GM21825 (cell line): ENCODE measurements around the gene NAT9.

ENCODE experiments used
- ATAC-seq: cut with Tn5 transposase; IDR thresholded peaks from one replicate; pipeline ENCODE4 v1.9.1; 2021; ENCODE audit warnings: mild to moderate bottlenecking, moderate library complexity; ENCODE audit not compliant: unreplicated experiment

The NAT9 gene

DNA sequence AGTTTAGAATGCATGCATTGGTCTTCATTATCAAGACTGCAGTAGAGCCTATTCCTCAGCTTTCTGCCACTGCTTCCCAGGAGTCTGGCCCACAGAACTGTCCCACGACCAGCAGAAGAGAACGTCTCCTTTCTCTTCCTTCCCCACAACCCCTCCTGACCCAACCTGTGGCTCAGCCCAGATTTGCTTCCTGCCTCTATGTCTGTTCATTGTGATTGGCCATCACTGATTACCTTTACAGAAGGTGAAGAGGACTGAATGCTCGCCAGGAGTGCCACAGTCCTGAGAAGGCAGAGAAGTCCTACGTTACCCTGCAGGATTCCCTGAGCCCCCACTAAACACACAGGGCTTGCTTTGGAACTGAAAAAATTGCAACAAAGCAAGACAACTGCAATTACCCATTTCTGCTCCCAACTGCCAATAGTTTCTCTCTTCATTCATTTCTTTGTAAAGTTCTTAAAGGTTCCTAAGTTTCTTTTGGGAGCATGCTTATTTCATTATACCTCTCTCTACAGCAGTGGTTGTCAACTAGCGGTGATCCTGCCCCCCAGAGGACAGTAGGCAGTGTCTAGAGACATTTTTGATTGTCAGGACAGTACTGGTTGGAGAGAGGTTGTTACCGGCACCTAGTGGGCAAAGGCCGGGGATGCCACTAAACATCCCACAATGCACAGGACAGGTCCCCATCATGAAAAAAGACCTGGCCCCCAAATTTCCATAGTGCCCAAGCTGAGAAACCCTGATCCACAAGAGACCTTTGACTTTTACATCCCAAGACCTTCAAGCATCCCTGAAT, 4.5 kb upstream of the NAT9 start:
- no peak for ATAC-seq

DNA sequence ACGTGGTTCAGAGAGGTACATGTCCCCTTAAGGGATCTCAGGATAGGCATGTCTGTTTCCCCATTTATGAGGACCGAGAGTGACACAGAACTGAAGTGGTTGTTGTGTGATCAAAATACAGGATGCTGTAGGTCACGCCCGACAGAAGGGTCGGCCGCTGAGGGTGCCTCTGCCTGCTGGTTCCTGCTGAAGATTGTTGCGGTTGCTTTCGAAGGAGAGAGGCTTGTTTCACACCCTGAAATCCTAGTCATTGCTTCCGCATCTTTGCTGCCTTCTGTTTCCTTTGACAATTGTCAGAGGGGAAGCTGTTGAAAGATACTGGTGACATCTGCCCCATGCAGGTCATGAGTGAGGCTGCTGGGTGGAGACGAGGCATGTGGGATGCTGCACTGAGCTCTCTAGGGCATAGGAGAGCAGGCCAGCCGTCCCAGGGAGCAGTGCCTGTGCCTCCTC, 3.8 kb upstream of the NAT9 start:
- ATAC-seq = peak; percentile 45

DNA sequence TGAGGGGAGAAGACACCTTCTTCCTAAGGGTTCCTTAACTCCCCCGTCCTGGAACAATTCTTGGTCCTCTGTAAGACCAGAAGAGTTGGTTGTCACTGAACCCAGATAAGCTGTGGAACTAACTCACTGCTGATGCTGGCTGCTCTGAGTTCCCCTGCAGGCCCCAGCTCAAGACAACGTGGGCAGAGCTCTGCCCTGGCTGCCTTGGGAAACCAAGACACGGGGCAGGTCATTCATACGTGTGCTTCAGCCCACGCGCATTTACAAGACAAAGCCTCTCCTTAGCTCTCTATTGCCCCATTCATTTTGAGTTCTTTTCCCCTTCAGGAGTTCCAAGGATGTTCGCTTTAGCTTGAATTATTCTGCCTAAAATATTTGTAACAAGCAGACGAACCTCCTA, 3.4 kb upstream of the NAT9 start:
- no peak for ATAC-seq

DNA sequence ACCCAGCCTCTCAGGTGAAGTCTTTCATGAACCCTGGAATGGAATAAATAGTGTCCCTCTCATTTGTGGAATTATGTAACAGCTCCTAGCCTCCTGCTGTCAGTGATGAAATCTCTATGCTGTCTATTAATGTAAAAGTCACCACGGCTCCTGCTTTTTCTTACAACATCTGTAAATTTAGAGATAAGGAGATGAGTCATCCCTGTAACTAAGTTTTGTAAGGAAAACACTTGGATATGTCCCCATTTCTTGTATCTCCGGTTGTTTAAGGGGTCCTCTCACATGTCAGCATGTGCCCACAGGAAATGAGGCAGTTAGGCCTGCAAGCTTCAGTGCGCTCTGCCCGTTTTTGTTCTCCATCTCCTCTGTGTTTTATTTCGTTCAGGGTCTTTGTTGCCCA, 2.8 kb upstream of the NAT9 start:
- no peak for ATAC-seq

DNA sequence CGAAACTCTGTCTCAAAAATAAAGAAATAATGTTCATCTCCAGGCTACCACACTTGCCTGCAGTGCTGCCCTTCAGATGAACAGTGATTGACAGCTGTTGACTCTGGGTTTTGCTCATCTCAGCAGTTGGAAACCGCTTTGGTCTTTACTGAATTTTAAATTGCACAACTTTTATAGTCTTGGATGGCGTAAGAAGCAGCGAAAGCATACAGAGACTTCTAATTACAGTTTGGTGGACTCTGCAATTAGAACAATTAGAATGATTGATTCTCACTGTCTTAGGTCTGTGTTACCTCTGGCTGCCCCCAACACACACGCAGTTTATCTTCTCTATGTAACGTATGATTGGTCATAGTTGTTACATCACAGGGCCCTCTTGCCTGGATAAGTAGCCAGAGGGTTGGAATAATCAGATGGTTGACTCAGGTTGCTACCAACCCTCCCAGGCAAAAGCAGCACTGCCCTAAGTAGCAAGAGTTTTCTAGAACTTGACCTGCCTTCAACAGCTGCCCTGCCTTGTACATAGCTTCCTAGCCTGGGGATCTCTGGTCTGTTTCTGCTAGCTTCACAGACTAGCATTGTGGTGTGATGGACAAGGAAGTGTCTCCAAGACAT, 1.9 kb upstream of the NAT9 start:
- ATAC-seq = no peak

DNA sequence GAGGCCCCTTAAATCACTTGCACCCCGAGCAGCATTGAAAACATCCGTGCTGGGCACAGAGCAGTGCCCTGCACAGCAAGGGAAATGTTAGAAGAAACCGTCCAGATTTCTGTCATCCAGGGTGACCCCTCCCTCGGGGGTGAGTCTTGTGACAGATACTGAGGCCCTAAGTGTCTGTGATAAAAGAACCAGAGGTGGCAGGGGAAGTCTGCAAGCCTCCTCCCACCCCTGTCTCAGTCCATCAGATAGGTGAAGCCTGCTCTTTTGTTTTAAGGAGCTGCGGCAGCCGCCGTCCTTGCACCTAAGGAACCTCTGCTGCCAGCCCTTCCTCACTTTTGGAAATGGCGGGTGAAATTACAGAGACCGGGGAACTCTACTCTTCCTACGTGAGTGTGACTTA, 845 bp upstream of the NAT9 start:
- no peak for ATAC-seq

DNA sequence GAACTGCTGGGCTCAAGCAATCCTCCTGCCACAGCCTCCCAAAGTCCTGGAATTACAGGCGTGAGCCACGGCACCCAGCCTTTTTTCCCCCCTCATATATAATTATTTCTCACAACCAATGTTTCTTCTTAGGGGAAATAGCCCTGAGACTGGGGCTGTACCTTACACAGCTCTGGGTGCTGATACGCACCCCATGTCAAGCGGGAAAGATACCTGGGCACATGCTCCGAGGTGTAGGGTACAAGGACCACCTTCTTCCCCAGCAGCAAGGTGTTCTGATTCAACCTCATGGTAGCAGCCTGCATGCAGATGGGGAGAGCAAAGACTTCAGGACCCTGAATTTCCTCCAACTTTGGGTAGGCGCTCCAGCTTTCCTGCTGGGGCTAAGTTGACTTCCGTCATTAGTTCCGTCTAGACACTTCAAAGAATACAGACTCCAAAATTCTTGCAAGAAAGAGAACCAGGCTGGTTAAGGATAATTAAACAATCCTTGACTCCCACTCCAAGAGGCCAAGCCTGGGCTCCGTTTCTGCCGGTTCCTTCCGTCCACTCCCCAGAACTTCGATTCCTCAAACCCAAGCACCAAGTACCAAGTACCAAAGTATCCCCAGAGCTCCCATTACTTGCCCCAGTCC, 619 bp downstream of the NAT9 start:
- ATAC-seq = no peak

DNA sequence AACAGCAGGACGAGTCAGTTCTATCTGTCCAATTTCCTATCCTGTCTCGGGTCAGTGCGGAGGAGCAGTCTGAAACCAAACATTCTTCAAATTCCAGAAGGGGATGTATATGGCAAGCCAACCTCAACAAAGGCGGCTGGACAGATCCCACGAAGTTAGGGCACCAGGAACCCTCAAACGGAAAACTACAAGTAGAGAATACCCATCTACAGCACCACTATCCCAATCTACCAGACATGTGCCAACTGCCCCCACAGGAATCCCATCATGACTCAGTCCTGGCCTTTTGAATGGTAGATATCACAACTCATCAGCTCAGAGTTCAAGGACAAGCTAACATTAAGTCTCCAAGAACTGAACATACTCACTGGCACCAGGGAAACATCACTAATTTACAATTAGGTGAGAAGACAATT, 2.3 kb downstream of the NAT9 start:
- ATAC-seq = no peak

DNA sequence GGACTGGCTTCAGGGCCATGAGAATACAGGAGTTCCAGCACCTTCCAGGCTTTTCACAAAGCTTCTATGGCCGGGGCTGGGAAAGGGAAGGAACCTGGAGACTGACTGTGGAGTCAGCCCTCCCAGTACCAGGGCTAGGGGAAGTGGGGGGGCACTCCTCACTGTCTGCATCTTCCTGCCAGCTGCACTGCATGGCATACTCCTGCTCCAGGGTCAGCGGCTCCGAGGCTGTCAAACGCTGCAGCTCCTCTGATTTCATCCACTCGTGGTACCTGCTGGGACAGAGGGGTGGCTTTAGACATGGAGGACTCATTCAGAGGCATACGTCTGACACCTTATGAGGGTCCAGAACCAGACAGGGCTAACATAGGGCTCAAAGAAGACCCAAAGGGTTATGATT, 2.7 kb downstream of the NAT9 start:
- no peak for ATAC-seq

DNA sequence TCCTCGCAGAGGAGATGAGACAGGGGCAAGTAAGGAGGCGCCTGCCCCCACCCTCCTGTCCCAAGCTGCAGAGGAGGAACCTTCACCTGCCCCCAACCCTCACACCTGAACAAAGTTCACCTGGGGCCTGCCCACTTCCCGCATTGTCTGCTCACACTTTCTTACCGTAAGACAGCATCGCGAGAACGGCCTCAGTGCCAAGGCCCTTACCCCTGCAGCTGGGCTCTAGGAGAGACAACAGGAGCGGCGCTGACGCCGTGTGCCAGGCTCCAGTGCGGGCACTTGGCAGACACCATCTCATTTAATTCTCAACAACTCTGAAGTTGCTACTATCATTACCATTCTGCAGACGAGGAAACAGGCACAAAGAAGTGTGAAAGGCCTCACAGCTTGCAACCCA, 4.1 kb downstream of the NAT9 start:
- ATAC-seq = no peak

DNA sequence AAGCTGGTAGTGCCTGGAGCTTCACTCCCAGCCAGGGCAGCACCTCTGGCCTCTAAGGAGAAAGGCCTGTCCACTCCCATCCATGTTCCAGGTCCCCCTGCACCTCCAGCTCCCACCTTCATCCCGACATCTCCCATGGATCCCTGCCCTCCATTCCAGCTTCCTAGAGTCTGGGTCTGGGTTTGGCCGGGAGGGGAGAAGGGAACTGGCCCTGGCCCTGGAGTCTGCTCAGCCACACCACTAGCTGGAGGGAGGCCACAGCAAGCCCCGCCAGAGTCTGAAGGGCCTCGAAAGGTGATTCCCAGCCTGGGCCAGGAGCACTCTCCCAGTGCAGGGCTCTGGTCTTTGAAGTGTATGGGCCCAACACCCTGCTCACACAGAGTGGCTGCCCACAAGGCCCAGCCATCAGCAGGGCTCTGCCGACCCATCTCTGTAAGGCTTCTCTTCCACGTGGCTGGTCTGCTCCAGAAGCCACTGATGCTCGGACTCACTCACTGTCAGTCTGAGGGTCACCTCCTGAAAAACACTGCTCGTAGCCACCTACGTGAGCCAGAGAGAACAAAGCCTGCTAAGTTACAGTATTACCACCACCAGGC, 4.7 kb downstream of the NAT9 start:
- no peak for ATAC-seq

DNA sequence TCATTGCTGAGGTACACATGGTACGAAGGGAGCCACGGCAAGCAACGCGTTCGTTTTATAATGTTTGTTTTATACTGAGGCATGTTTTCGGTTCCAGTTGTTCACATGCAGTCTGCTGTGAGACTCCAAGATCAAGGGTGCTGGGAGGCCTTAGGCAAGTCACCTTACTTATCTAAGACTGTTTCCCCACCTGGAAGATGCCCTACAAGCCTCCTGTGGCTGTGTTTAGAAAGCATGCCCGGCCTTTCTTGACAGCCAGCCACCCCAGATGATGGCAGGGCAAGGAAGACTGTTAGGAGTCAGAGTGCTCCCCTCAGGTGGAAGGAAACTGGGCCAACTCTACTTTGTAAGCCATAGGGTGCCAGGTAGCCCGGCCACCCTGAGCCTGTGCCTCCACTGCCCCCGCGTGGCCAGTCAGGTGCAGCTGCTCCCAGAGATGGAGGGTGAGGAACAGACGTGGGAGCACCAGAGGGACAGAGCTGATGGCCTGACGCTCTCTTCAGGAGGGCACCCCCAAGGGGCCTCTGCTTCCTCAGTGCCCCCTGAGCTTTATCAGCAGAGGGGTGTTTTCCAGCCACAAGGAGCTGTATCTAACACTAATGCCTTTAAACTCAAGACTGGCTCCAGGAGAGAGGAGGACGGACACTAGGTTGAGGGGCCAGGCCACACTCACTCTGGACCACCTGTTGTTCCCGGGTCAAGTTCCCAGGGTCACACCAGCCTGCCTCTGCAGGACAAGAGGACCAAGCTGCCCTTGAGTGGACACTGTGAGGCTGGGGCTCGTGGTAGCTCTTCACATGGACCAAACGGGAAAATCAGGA, 5.4 kb downstream of the NAT9 start:
- ATAC-seq = no peak

DNA sequence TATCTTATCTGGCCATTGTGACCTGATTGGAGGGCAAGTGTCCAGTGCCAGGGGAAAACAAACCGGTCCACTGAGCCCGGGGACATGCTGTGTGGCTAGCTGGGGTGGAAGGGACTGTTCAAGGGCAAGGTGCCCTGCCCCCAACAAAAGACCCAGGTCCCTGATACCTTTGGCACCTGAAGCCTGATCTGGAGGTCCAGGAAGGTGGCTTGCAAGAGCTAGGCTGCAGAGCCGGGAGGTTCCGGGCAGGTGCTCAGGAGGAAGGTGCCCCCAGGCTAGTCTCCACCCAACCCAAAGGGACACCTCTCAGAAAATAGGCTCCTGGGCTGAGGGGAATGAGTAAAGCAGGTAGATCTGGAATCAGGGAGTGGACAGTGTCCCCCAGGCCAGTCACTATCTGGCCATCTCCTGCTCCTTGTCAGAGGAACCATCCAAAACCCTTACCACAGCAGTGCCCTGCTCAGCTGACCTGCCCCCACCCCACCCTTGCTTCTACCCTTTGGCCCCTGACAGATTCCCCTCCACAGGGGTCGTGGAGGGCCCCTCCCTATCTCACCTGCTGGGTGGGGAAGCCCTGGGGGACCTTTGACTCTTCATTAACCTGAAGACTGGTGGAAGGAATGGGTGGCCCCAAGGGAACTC, 6.2 kb downstream of the NAT9 start:
- ATAC-seq = no peak

DNA sequence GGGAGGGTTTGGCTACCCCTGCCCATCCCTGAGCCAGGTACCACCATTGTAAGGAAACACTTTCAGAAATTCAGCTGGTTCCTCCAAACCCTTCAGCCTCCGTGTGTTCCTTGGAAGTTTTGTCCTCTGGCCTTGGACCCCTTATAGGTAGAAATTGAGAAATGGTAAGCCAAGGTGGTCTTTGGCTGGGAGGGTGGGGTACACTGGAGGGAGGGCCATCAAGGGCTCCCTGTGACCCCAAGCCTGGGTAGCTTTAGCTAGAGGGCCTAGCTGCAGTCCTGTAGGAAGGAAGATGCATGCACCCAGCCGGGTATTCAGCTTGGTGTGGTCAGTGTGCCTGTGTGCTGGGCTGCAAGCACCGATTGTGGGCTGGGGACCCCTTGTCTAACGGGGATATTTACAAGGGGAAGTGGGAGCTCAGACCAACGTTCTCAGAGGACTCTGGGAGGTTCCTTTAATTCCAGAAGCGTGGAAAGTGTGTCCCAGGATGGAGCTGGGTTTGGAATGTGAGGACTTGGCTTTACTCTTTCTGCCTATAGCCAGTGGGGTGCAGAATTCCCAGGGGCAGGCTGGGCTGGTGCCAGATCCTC, 6.8 kb downstream of the NAT9 start:
- no peak for ATAC-seq

DNA sequence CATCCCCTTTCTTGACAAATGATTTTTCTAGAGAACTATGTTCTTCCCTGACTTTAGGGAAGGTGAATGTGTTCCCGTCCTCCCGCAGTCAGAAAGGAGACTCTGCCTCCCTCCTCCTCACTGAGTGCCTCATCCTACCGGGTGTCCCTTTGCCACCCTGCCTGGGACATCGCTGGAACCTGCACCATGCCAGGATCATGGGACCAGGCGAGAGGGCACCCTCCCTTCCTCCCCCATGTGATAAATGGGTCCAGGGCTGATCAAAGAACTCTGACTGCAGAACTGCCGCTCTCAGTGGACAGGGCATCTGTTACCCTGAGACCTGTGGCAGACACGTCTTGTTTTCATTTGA, 7.4 kb downstream of the NAT9 start:
- ATAC-seq = no peak

DNA sequence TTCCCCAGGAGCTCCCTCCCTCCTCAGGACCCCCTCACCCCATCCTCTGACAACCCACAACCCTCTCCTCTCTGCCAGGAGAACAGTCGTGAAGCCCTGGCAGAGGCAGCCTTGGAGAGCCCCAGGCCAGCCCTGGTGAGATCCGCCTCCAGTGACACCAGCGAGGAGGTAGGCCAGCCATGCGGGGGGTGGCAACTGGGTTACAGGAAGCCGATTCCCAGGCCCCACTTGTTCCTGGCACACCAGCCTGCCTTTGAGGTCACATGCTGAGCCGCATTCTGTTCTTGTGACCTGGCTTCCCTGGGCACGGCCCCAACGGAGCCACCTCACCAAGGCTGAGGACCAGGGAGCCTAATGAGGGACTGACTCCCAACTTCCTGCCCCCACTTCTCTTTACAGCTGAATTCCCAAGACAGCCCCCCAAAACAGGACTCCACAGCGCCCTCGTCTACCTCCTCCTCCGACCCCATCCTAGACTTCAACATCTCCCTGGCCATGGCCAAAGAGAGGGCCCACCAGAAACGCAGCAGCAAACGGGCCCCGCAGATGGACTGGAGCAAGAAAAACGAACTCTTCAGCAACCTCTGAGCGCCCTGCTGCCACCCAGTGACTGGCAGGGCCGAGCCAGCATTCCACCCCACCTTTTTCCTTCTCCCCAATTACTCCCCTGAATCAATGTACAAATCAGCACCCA, 7.9 kb downstream of the NAT9 start:
- ATAC-seq = no peak

DNA sequence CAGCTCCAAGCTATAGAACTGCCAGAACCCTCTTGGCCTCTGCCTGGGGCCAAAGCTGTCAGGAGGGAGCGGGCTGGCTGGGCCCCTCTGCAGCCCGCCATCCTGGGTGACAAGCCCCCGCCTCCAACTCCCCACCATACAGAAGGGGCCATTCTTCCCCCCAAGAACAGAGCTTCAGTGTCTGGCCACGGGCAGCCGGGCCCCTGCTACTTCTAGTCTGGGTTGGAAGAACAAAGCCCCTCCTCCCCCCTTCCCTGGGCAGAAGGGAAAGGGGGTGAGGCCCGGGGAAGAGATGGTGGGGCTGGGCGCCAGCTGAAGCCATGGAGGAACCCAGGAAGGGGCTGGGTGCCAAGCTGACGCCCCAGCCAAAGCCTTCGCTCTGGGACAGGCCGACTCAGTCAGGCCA, 9.0 kb downstream of the NAT9 start:
- ATAC-seq = no peak

DNA sequence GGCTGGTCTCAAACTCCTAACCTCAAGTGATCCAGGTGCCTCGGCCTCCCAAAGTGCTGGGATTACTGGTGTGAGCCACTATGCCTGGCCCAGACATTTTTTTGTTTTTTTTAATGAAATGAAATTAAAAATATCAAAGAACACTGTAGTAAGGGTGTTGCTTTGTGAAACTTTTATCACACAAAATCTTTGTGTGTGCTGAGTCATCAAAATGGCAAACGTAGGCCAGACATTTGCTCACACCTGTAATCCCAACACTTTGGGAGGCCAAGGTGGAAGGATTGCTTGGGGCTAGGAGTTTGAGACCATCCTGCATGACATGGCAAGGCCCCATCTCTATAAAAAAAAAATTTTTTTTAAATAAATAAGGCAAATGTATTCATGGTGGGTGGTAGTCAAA, 9.7 kb downstream of the NAT9 start:
- no peak for ATAC-seq

DNA sequence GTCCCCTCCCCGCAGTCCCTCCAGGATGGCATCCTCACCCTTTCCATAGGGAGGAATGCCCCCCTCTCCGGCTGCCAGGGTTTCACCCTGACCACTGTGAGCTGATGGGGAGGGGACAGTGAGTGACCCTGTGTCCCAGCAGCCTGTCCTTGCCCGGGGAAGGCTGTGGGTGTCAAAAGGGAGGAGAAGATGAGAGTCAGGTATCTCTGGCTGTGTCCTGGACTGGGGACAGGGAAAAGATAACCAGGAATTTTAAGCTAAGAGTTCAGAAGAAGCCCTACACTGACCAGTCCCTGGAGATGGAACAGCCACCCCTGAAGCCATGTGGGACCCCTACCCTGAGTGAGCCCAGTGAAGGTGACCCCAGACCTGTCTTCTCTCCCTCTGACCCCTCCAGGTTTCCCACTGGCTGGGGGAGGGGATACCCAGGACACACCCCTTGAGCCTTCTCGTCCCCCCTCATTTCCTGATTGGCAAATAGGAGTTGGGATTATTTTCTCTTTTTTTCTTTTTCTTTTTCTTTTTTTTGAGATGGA, 11.3 kb downstream of the NAT9 start:
- ATAC-seq = no peak
